Measurements from ENCODE around the gene HNRNPC. TPM values are rescaled to one million over a fixed set of nuclear protein-coding genes. Genes with fewer than 3 reads are reported as not detected.

HNRNPC gene
- total RNA-seq, 4 donors from 2014 or later, result 201 to 392 (median 259) TPM

DNA sequence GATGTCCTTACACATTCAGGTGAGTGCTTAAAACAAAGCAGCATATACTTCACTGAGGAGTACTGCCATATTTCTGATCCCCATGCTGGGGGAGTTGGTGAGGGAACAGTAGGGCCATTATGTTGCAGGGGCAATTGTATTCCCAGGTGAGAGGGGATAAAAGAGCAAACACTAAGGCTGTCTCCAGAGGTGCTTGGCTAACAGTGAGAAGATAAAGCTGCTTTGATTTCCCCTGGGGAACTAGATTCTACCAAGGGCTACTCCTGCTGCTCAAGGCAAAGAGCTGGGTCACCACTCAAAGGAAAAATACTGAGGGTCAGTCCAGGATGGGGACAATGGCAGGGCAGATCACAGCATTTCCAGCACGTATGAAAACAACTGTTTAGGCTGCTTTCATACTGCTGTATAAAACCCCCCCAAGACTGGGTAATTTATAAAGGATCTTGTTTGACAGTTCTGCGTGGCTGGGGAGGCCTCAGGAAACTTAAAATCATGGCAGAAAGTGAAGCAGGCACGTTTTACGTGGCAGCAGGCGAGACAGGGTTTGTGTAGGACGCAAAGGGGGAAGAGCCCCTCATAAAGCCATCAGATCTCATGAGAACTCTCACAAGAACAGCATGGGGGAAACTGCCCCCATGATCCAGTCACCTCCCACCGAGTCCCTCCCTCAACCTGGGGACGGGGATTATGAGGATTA lies 65.6 kb downstream of the HNRNPC start:
- TF ChIP-seq, protein P1, sequence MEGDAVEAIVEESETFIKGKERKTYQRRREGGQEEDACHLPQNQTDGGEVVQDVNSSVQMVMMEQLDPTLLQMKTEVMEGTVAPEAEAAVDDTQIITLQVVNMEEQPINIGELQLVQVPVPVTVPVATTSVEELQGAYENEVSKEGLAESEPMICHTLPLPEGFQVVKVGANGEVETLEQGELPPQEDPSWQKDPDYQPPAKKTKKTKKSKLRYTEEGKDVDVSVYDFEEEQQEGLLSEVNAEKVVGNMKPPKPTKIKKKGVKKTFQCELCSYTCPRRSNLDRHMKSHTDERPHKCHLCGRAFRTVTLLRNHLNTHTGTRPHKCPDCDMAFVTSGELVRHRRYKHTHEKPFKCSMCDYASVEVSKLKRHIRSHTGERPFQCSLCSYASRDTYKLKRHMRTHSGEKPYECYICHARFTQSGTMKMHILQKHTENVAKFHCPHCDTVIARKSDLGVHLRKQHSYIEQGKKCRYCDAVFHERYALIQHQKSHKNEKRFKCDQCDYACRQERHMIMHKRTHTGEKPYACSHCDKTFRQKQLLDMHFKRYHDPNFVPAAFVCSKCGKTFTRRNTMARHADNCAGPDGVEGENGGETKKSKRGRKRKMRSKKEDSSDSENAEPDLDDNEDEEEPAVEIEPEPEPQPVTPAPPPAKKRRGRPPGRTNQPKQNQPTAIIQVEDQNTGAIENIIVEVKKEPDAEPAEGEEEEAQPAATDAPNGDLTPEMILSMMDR (IDR thresholded peaks at IDR 0.05), result no peak
- TF ChIP-seq POLR2A (IDR thresholded peaks at IDR 0.05), result no peak
- H3K36me3 ChIP-seq, result peaks cover 0 to 37% (median 0%) of the 10 kb centered on the region in 3 donors

DNA sequence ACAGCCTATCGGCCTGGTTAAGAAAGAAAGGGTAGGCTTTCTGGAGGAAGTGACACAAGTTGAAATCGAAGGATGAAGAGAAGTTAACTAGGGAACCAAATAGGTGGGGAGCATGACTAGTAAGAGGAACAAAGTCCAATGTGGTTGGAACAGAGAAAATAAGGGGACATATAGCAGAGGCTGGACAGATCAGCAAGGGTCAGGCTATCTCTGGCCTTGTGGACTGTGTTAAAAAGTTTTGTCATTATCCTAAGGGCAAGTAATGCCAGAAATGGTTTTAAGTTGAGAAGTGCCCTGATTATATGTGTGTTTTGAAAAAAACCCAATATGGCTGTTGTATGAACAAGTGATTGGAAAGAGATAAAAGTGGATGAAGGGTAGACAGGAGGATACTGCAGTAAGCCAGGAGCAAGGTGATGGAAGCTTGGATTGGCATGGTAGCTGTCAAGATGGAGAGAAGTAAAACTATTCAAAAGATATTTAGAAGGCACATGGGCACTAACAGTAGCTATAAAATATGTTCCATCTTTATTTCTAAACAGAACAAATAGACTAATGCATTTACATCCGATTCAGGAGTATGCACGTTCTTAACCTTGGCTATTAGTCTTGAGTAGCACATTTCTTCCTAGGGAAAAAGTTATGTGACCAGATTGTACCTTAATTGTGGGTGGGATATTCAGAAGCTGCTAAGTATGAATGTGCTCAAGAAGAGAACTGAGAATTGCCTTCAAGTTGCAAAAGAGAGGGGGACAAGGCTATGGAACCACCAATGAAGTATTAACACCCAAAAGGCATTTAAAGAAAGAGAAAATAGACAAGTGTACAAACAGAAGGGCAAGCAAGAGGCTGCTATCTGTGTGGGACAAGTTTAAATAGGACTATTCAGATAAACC lies 66.5 kb downstream of the HNRNPC start:
- TF ChIP-seq, protein P1 (IDR thresholded peaks at IDR 0.05), result no peak
- TF ChIP-seq POLR2A (IDR thresholded peaks at IDR 0.05), result no peak
- Histone ChIP-seq H3K4me3 (no peak overlapping the region), H3K9me3 (no peaks in the 10 kb centered on the region)

More for the DNA sequence above, 65.6 kb downstream of the HNRNPC start:
- Histone ChIP-seq H3K4me3 (no peak overlapping the region), H3K27me3 (no peaks in the 10 kb centered on the region), H3K4me1 (no peaks in the 10 kb centered on the region), H3K9me3 (no peaks in the 10 kb centered on the region), H3K27ac (no peak overlapping the region)
- no peak for DNase-seq

DNA sequence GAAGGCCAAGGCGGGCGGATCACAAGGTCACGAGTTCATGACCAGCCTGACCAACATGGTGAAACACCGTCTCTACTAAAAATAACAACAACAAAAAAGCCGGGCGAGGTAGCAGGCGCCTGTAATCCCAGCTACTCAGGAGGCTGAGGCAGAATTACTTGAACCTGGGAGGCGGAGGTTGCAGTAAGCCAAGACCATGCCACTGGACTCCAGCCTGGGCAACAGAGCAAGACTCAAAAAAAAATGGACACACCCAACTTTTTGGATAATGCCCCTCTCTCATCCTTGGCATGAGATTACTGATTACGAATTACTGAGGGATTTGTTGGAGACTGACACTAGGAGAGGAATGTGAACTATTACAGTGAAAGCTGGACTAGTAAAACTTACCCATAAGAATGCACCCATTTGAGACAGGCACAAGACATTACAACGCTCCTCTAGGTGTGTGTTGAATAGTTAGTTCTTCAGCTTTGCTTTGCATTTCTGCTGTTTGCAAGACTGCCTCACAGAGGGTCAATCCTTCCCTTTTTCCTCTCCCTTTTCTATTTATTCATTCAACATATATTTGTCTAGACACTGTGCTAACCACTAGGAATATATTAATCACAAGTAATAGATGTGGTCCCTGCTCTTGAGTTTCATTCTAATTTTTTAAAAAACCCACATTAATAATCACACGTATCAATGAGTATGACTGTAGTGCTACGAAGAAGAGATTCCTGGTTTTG lies 67.3 kb downstream of the HNRNPC start:
- Histone ChIP-seq H3K4me3 (no peak overlapping the region), H3K27ac (no peak overlapping the region), H3K9me3 (no peaks in the 10 kb centered on the region), H3K27me3 (no peaks in the 10 kb centered on the region), H3K4me1 (no peaks in the 10 kb centered on the region), H3K36me3 (peaks cover 0 to 22% (median 0%) of the 10 kb centered on the region in 3 donors)
- DNase-seq, result no peak
- TF ChIP-seq, protein P1 (IDR thresholded peaks at IDR 0.05), result no peak
- TF ChIP-seq POLR2A (IDR thresholded peaks at IDR 0.05), result no peak

More for the DNA sequence above, 66.5 kb downstream of the HNRNPC start:
- DNase-seq, result no peak
- Histone ChIP-seq H3K27ac (no peak overlapping the region), H3K27me3 (no peaks in the 10 kb centered on the region), H3K36me3 (peaks cover 0 to 28% (median 0%) of the 10 kb centered on the region in 3 donors), H3K4me1 (no peaks in the 10 kb centered on the region)

DNA sequence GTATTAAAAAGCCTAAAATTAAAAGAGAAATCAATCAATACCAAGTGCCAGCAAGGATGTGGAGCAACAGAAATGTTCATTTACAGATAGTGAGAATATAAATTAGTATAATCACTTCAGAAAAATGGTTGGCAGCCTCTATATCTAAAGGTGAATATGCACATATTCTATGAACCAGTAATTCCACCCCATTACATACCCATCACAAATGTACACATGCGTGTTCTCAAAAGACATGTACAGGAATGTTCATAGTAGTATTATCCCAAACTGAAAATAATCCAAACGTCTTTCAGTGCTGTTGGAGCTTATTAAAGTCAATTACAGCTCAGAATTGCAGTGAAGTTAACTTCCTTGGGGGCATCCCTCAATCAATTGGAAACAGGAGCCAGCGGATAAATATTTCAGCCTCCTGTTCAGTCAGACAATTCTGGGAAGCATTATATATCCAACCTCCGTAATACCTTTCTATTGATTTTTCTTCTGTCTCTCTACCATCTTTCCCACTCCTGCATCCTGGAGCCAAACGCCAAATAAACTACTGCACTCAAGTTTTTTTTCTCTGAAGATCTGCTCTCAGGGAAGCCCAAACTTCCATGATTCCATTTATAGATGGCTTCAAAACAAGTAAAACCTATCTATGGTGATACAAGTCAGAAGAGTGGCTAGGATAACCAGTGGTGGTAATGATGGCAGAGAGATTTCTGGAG lies 68.3 kb downstream of the HNRNPC start:
- no peaks in the 10 kb centered on the region for H3K27me3 ChIP-seq
- H3K4me3 ChIP-seq, result no peak overlapping the region
- H3K36me3 ChIP-seq, result peaks cover 0 to 12% (median 0%) of the 10 kb centered on the region in 3 donors
- H3K27ac ChIP-seq, result no peak overlapping the region
- no peak for DNase-seq
- no peaks in the 10 kb centered on the region for H3K4me1 ChIP-seq
- H3K9me3 ChIP-seq, result no peaks in the 10 kb centered on the region
- TF ChIP-seq POLR2A (IDR thresholded peaks at IDR 0.05), result no peak
- TF ChIP-seq, protein P1 (IDR thresholded peaks at IDR 0.05), result no peak
